Liver (tissue), 9 donors: ENCODE measurements around the gene EMP2. TPM values are rescaled to one million over a fixed set of nuclear protein-coding genes. Genes with fewer than 3 reads are reported as not detected.

Experiments used
- DNase-seq: peaks from one replicate; pipeline ENCODE4 v3.0.0-alpha.2; 2017; ENCODE audit warnings: low spot score
- H3K27ac ChIP-seq, 2 donors: one replicate each; pipeline ENCODE4 v1.7.0; 2013; ENCODE audit warnings: inconsistent platforms in 2 of 2, low read length in 2 of 2, control low read depth in 1 of 2, low read depth in 1 of 2, mild to moderate bottlenecking in 1 of 2
- H3K27me3 ChIP-seq, 4 donors: one replicate each; pipeline versions ENCODE4 v1.6.1 to v1.7.0; 2013; ENCODE audit warnings: low read length in 3 of 4, inconsistent platforms in 1 of 4, mild to moderate bottlenecking in 1 of 4, moderate library complexity in 1 of 4; ENCODE audit not compliant: control insufficient read depth in 4 of 4, insufficient read depth in 4 of 4
- H3K36me3 ChIP-seq, 4 donors: one replicate each; pipeline versions ENCODE4 v1.6.1 to v1.7.0; 2013; ENCODE audit warnings: low read length in 3 of 4, mild to moderate bottlenecking in 3 of 4, low read depth in 1 of 4, moderate library complexity in 1 of 4; ENCODE audit not compliant: control insufficient read depth in 4 of 4, insufficient read depth in 3 of 4
- H3K4me1 ChIP-seq, 4 donors: one replicate each; pipeline versions ENCODE4 v1.6.1 to v1.7.0; 2013; ENCODE audit warnings: low read length in 3 of 4, mild to moderate bottlenecking in 3 of 4, moderate library complexity in 1 of 4; ENCODE audit not compliant: control insufficient read depth in 4 of 4, insufficient read depth in 4 of 4
- H3K4me3 ChIP-seq, 3 donors: one replicate each; pipeline versions ENCODE4 v1.6.1 to v1.7.0; 2013; ENCODE audit warnings: low read length in 3 of 3, control low read depth in 1 of 3, low read depth in 1 of 3, mild to moderate bottlenecking in 1 of 3
- H3K9ac ChIP-seq, 2 donors: one replicate each; pipeline ENCODE4 v1.7.0; 2013; ENCODE audit warnings: low read length in 2 of 2, mild to moderate bottlenecking in 2 of 2, moderate library complexity in 2 of 2, control low read depth in 1 of 2, low read depth in 1 of 2
- H3K9me3 ChIP-seq, 4 donors: one replicate each; pipeline versions ENCODE4 v1.6.1 to v1.7.0; 2013; ENCODE audit warnings: low read length in 3 of 4; ENCODE audit not compliant: control insufficient read depth in 4 of 4
- ATF3 ChIP-seq: IDR thresholded peaks from 2 replicates; pipeline ENCODE4 v1.6.1; 2016; ENCODE audit warnings: antibody characterized with exemption
- CTCF ChIP-seq: fragments of 150-350 bp; IDR thresholded peaks from 2 replicates; pipeline ENCODE4 v1.5.1; 2017; ENCODE audit warnings: improper control_type of control experiment, low read depth, low read length; ENCODE audit not compliant: missing input control
- FOXA1 ChIP-seq: IDR thresholded peaks from 2 replicates; pipeline ENCODE4 v1.6.1; 2016; ENCODE audit warnings: antibody characterized with exemption
- FOXA2 ChIP-seq: IDR thresholded peaks from 2 replicates; pipeline ENCODE4 v1.6.1; 2016; ENCODE audit warnings: antibody characterized with exemption
- GABPA ChIP-seq, 2 donors: IDR thresholded peaks in 1 of 2; conservative IDR thresholded peaks in 1 of 2; 2 replicates each; pipeline ENCODE4 v1.6.1; 2016; ENCODE audit warnings: antibody characterized with exemption in 2 of 2, mild to moderate bottlenecking in 1 of 2, moderate library complexity in 1 of 2
- HNF4A ChIP-seq, 2 donors: conservative IDR thresholded peaks; 2 replicates each; pipeline ENCODE4 v1.6.1; 2016; ENCODE audit warnings: antibody characterized with exemption in 2 of 2, mild to moderate bottlenecking in 2 of 2
- JUND ChIP-seq, 2 donors: IDR thresholded peaks; 2 replicates each; pipeline ENCODE4 v1.6.1; 2016; ENCODE audit warnings: antibody characterized with exemption in 2 of 2
- NR2F2 ChIP-seq: IDR thresholded peaks from 2 replicates; pipeline ENCODE4 v1.6.1; 2016; ENCODE audit warnings: antibody characterized with exemption
- RAD21 ChIP-seq, 2 donors: IDR thresholded peaks; 2 replicates each; pipeline ENCODE4 v1.6.1; 2016; ENCODE audit warnings: antibody characterized with exemption in 2 of 2, mild to moderate bottlenecking in 2 of 2
- REST ChIP-seq: IDR thresholded peaks from 2 replicates; pipeline ENCODE4 v1.6.1; 2016; ENCODE audit warnings: antibody characterized with exemption, mild to moderate bottlenecking
- RXRA ChIP-seq, 2 donors: IDR thresholded peaks; 2 replicates each; pipeline ENCODE4 v1.6.1; 2017 to 2018; ENCODE audit warnings: antibody characterized with exemption in 2 of 2, mild to moderate bottlenecking in 1 of 2
- SP1 ChIP-seq: IDR thresholded peaks from 2 replicates; pipeline ENCODE4 v1.6.1; 2018; ENCODE audit warnings: antibody characterized with exemption, mild to moderate bottlenecking
- YY1 ChIP-seq: IDR thresholded peaks from 2 replicates; pipeline ENCODE4 v1.6.1; 2016; ENCODE audit warnings: antibody characterized with exemption, mild to moderate bottlenecking
- ZBTB33 ChIP-seq: IDR thresholded peaks from 2 replicates; pipeline ENCODE4 v1.6.1; 2016; ENCODE audit warnings: antibody characterized with exemption
- WGBS: extraction: QIAGEN DNeasy Blood & Tissue Kit; methylation state at CpG from one replicate; pipeline ENCODE4 v1.1.7; 2013; 5-methylcytosine and 5-hydroxymethylcytosine counted together
- polyA plus RNA-seq, 2 donors: library from polyadenylated mRNA; stranded (reverse) in 1 of 2; unstranded in 1 of 2; fragments of 200-250 nt in 1 of 2; fragments of >200 nt in 1 of 2; fragmentation: Nextera tagmentation in 1 of 2; extraction: Ambion mirVana in 1 of 2; gene quantifications; one replicate each; pipeline versions ENCODE4 v1.2.1 to v1.2.3, GENCODE V29; 2013 to 2015
- total RNA-seq, 2 donors: library from RNA; depleted of rRNA; stranded (reverse); fragments of >200 nt; gene quantifications; one replicate each; pipeline ENCODE4 v1.2.3, GENCODE V29; 2014
- donor health status: healthy.
- donor health status: healthy.
- donor health status: healthy.
- donor health status: healthy.
- donor health status: healthy.

EMP2 gene
- total and polyA plus RNA-seq, 4 donors = 6.2 to 138 (median 66.7) TPM

GRCh38 chr16:10511829-10512228, 68.6 kb downstream of the EMP2 start:
- H3K9ac ChIP-seq = no peak overlapping the region
- no peak for TF ChIP-seq NR2F2
- no peak for TF ChIP-seq YY1
- TF ChIP-seq SP1 = no peak
- TF ChIP-seq FOXA2 = no peak
- no peak for TF ChIP-seq ATF3
- no peak for TF ChIP-seq JUND (IDR thresholded peaks at IDR 0.05)
- TF ChIP-seq RAD21 (IDR thresholded peaks at IDR 0.05) = no peak
- TF ChIP-seq RXRA (IDR thresholded peaks at IDR 0.05) = no peak
- no peak for TF ChIP-seq HNF4A (conservative IDR thresholded peaks at IDR 0.05)
- no peak for TF ChIP-seq CTCF
- no peaks in the 10 kb centered on the region for H3K36me3 ChIP-seq
- H3K27me3 ChIP-seq = no peaks in the 10 kb centered on the region
- 92% methylated on average over 1 of the region's 1 CpG for WGBS
- no peaks in the 10 kb centered on the region for H3K9me3 ChIP-seq
- H3K4me3 ChIP-seq = no peak overlapping the region
- H3K27ac ChIP-seq = no peak overlapping the region
- peaks cover 4 to 29% (median 16%) of the 10 kb centered on the region in 4 donors for H3K4me1 ChIP-seq
- no peak for DNase-seq

DNA sequence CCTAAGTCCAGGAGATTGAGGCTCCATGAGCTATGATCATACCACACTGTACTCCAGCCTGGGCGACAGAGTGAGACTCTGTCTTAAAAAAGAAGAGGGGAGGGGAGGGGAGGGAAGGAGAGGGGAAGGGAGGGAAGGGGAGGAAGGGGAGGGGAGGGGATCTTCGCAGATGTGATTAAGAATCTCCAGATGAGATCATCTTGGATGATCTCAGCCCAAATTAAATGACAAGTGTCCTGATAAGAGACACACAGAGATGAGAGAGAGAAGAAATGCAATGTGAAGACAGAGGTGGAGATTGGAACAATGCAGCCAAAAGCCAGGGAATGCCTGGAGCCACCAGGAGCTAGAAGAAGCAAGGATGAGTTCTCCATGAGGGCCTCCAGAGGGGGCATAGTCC, 70.1 kb downstream of the EMP2 start:
- no peak overlapping the region for H3K27ac ChIP-seq
- no peak for DNase-seq
- H3K27me3 ChIP-seq = no peaks in the 10 kb centered on the region
- TF ChIP-seq FOXA1 (no peak), ZBTB33 (no peak)
- H3K9ac ChIP-seq = no peak overlapping the region
- H3K36me3 ChIP-seq = no peaks in the 10 kb centered on the region
- H3K9me3 ChIP-seq = no peaks in the 10 kb centered on the region
- no peak overlapping the region for H3K4me3 ChIP-seq
- WGBS = 77% methylated on average over 2 of the region's 2 CpGs
- peaks cover 4 to 27% (median 16%) of the 10 kb centered on the region in 4 donors for H3K4me1 ChIP-seq

DNA sequence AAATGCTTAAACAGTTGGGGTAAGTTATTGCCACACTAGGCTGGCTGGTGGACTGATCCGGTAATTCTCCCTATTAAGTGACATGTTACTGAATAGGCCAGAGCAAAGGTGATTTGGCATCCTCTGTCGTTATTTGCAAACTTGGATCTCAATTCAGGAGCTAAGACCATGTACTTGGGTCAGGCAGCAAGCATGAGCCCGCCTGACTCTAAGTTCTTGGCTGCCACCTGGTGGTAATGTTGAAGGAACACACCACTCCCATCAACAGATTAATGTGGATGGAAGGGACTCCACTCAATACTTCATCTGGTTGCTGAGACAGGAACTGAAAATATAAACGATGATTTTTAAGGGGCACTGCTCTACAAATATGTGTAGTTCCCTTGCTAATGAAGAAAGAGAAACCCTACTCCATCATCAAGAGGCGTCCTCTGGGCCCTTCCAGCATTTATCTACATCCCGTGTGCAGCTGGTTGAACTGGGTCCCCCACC, 70.8 kb downstream of the EMP2 start:
- 21% methylated on average over 6 of the region's 6 CpGs for WGBS
- H3K27me3 ChIP-seq = no peaks in the 10 kb centered on the region
- peak; percentile 67 for DNase-seq
- peak overlapping the region in 1 of 2 donors; percentile 15 for H3K9ac ChIP-seq
- no peaks in the 10 kb centered on the region for H3K36me3 ChIP-seq
- peaks cover 4 to 22% (median 14%) of the 10 kb centered on the region in 4 donors for H3K4me1 ChIP-seq
- H3K9me3 ChIP-seq = no peaks in the 10 kb centered on the region
- no peak overlapping the region for H3K4me3 ChIP-seq
- peak overlapping the region; percentile 60 to 82 for H3K27ac ChIP-seq
- TF ChIP-seq REST = peak; percentile 81
- TF ChIP-seq YY1 = peak; percentile 56
- peak; percentile 89 for TF ChIP-seq ZBTB33
- peak; percentile 78 to 92 for TF ChIP-seq JUND (IDR thresholded peaks at IDR 0.05)
- TF ChIP-seq RAD21 (IDR thresholded peaks at IDR 0.05) = peak; percentile 98 to 99
- TF ChIP-seq GABPA (IDR thresholded peaks at IDR 0.05 in 1 of 2, conservative IDR thresholded peaks at IDR 0.05 in 1 of 2) = peak in 1 of 2 donors; percentile 52
- TF ChIP-seq HNF4A (conservative IDR thresholded peaks at IDR 0.05) = peak; percentile 95 to 96
- TF ChIP-seq ATF3 = peak; percentile 52
- peak; percentile 90 to 95 for TF ChIP-seq RXRA (IDR thresholded peaks at IDR 0.05)
- TF ChIP-seq SP1 = peak; percentile 88
- TF ChIP-seq NR2F2 = peak; percentile 41
- TF ChIP-seq FOXA2 = peak; percentile 82
